OCI-LY3 (cell line): ENCODE results near the gene SLC35F3.

Experiments
- H2AFZ ChIP-seq: fragments of 200-600, 300-600 bp; shearing (Covaris generic); 2 replicates; pipeline ENCODE4 v1.6.0; 2014; ENCODE audit warnings: antibody characterized with exemption, low read depth, low read length
- H3K27ac ChIP-seq: fragments of 200-600, 300-600 bp; sonication (generic); 2 replicates; pipeline ENCODE4 v1.5.1; 2014; ENCODE audit warnings: mild to moderate bottlenecking, low read length, moderate library complexity, mixed read lengths
- H3K27me3 ChIP-seq: fragments of 200-600, 300-600 bp; sonication (generic); 2 replicates; pipeline ENCODE4 v1.6.1; 2014; ENCODE audit warnings: low read depth, low read length, mixed read lengths
- H3K36me3 ChIP-seq: fragments of 200-600, 300-600 bp; sonication (generic); replicated peaks from 2 replicates; pipeline ENCODE3; 2014; ENCODE audit warnings: low read depth, low read length, mixed read lengths
- H3K4me1 ChIP-seq: fragments of 300-600, 200-600 bp; sonication (generic); 2 replicates; pipeline ENCODE4 v1.6.1; 2014; ENCODE audit warnings: low read length, mixed read lengths
- H3K4me2 ChIP-seq: fragments of 200-600, 300-600 bp; sonication (generic); 2 replicates; pipeline ENCODE4 v1.6.1; 2014; ENCODE audit warnings: low read length, mixed read lengths
- H3K4me3 ChIP-seq: fragments of 300-600, 200-600 bp; sonication (generic); 2 replicates; pipeline ENCODE4 v1.5.1; 2014; ENCODE audit warnings: antibody characterized with exemption, mild to moderate bottlenecking, low read length, moderate library complexity
- H3K79me2 ChIP-seq: fragments of 300-600, 200-600 bp; shearing (Covaris generic); 2 replicates; pipeline ENCODE4 v1.6.1; 2014; ENCODE audit warnings: mild to moderate bottlenecking, low read length, mixed read lengths
- H3K9ac ChIP-seq: fragments of 300-600, 200-600 bp; shearing (Covaris generic); 2 replicates; pipeline ENCODE4 v1.6.0; 2014; ENCODE audit warnings: mild to moderate bottlenecking, low read length, moderate library complexity
- H3K9me3 ChIP-seq: fragments of 200-600, 300-600 bp; shearing (Covaris generic); 2 replicates; pipeline ENCODE4 v1.6.1; 2014; ENCODE audit warnings: low read length, mixed read lengths; ENCODE audit not compliant: insufficient read depth
- H4K20me1 ChIP-seq: fragments of 200-600, 300-600 bp; sonication (generic); 2 replicates; pipeline ENCODE4 v1.6.1; 2016; ENCODE audit warnings: low read length, mixed read lengths; ENCODE audit not compliant: insufficient read depth
- EZH2phosphoT487 ChIP-seq: fragments of 200-600 bp; shearing (Covaris generic); IDR thresholded peaks from 2 replicates; pipeline ENCODE4 v1.6.1; 2018; ENCODE audit warnings: antibody characterized with exemption, mixed run types, low read depth
- TF ChIP-seq, protein P1 (sequence below): fragments of 200-600, 300-600 bp; sonication (generic); IDR thresholded peaks from 2 replicates; pipeline ENCODE4 v1.5.1; 2014; ENCODE audit warnings: antibody characterized with exemption, low read length, low read depth

The SLC35F3 gene

DNA sequence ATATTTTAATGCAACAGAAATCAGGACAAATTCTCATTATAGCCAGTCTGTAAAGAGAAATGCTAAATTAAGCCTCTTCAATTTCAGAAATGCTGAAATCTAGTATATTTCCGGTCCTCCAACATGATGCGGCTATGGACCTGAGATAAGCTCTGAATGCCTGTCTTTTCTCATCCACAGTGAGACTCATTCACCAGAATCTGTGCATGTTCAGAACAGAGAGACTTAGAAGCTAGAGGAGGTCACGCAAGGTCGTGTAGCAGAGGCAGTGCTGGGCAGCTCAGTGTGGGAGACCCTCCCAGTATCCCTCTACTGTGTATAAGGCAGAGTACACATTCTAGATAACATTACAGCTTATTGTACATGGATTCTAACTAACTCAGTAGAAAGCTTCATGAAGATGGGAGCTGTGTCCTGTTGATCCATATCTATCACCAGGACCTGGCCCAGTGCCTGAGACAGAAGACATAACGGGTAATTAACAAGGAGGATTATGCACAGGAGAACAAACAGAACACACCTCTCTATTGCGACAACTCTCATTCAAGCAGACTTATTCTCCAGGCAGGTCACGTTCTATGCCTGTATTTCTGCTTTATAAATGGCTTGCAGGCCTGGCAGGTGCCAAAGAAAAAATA is 371.8 kb downstream of the SLC35F3 start:
- no peaks in the 10 kb centered on the region for H3K79me2 ChIP-seq
- peaks cover 27% of the 10 kb centered on the region for H3K27me3 ChIP-seq
- no peak overlapping the region for H3K4me2 ChIP-seq
- no peaks in the 10 kb centered on the region for H3K9me3 ChIP-seq
- no peaks in the 10 kb centered on the region for H3K36me3 ChIP-seq
- H2AFZ ChIP-seq = no peak overlapping the region
- no peaks in the 10 kb centered on the region for H4K20me1 ChIP-seq
- peaks cover 22% of the 10 kb centered on the region for H3K4me1 ChIP-seq
- H3K4me3 ChIP-seq = no peak overlapping the region
- TF ChIP-seq, protein P1, sequence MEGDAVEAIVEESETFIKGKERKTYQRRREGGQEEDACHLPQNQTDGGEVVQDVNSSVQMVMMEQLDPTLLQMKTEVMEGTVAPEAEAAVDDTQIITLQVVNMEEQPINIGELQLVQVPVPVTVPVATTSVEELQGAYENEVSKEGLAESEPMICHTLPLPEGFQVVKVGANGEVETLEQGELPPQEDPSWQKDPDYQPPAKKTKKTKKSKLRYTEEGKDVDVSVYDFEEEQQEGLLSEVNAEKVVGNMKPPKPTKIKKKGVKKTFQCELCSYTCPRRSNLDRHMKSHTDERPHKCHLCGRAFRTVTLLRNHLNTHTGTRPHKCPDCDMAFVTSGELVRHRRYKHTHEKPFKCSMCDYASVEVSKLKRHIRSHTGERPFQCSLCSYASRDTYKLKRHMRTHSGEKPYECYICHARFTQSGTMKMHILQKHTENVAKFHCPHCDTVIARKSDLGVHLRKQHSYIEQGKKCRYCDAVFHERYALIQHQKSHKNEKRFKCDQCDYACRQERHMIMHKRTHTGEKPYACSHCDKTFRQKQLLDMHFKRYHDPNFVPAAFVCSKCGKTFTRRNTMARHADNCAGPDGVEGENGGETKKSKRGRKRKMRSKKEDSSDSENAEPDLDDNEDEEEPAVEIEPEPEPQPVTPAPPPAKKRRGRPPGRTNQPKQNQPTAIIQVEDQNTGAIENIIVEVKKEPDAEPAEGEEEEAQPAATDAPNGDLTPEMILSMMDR = no peak
- no peak for TF ChIP-seq EZH2phosphoT487
- H3K27ac ChIP-seq = no peak overlapping the region
- no peak overlapping the region for H3K9ac ChIP-seq

DNA sequence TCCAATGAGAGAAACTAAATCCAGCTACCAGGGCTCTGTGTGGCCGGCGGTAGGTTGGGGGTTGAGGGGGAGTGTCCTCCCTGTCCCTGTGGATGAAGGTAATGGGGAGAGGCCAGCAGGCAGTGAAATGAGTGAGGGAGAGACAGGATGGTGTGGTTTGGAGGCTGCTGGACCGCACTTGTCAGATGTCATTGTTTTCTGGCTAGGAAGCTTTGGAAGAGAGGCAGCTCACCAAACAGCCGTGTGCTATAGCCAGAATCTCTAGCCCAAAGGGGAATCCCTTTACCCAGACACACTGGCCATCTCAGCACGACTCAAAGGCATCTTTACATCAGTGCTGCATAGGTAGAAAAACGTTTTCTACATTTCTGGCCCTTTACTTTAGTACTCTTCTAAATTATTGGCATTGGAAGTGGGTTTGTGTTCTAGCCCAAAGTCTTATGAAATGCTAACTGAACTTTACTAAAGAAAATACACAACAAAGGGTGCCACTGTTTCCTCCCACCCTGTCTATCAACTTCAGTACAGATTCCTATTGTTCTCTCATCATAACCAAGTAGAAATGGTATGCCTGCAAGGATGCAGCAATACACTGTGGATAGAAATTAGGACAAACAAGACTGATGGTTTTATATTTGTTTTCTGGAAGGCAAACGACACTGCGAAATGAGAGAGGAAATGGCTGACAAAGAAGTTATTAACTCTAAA is 372.8 kb downstream of the SLC35F3 start:
- peaks cover 24% of the 10 kb centered on the region for H3K27me3 ChIP-seq
- H4K20me1 ChIP-seq = no peaks in the 10 kb centered on the region
- no peak overlapping the region for H3K4me2 ChIP-seq
- no peaks in the 10 kb centered on the region for H3K9me3 ChIP-seq
- H3K36me3 ChIP-seq = no peaks in the 10 kb centered on the region
- H3K9ac ChIP-seq = no peak overlapping the region
- H3K4me3 ChIP-seq = no peak overlapping the region
- TF ChIP-seq, protein P1 = no peak
- no peak for TF ChIP-seq EZH2phosphoT487
- H3K4me1 ChIP-seq = peaks cover 13% of the 10 kb centered on the region
- H3K27ac ChIP-seq = no peak overlapping the region
- no peaks in the 10 kb centered on the region for H3K79me2 ChIP-seq
- no peak overlapping the region for H2AFZ ChIP-seq

DNA sequence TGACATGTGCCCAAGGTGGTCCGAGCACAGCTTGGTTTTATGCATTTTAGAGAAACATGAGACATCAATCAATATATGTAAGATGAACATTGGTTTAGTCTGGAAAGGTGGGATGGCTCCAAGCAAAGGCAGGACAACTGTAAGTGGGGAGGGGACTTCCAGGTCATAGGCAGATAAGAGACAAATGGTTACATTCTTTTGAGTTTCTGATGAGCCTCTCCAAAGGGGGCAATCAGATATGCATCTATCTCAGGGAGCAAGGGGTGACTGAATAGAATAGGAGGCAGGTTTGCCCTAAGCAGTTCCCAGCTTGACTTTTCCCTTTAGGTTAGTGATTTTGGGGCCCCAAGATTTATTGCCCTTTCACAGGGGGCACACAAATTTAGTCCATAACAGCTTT is 374.5 kb downstream of the SLC35F3 start:
- Histone ChIP-seq H3K27me3 (peaks cover 7% of the 10 kb centered on the region), H3K36me3 (no peaks in the 10 kb centered on the region), H3K9ac (no peak overlapping the region), H3K79me2 (no peaks in the 10 kb centered on the region), H2AFZ (no peak overlapping the region), H3K9me3 (no peaks in the 10 kb centered on the region), H3K4me2 (no peak overlapping the region), H3K27ac (no peak overlapping the region), H4K20me1 (no peaks in the 10 kb centered on the region), H3K4me3 (no peak overlapping the region), H3K4me1 (peaks cover 9% of the 10 kb centered on the region; the same call in 1 of the 2 replicates)
- TF ChIP-seq EZH2phosphoT487 = no peak
- TF ChIP-seq, protein P1 = no peak

DNA sequence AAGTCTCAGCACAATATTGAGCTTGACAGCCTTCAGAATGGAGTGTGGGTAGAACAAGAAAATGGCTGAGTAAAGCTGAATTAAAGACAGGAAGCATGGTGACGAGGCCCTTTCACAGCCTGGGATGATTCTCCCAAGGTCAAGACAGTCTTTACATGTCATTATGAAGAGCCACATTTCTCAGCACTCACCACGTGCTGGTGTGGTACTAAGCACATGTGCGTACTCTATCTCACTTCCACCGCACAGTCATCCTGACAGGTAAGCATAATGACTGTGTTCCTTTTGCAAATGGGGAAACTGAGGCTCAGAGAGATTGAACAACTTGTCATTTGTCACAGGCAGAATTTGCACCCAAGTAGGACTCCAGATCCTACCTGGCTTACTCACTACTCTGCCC is 376.0 kb downstream of the SLC35F3 start:
- H3K4me2 ChIP-seq = no peak overlapping the region
- H3K4me1 ChIP-seq = peaks cover 9% of the 10 kb centered on the region; the same call in 1 of the 2 replicates
- H3K9ac ChIP-seq = no peak overlapping the region
- no peak overlapping the region for H3K4me3 ChIP-seq
- TF ChIP-seq EZH2phosphoT487 = no peak
- TF ChIP-seq, protein P1 = no peak
- no peaks in the 10 kb centered on the region; the same call in 1 of the 2 replicates for H3K27me3 ChIP-seq
- no peaks in the 10 kb centered on the region for H3K36me3 ChIP-seq
- no peaks in the 10 kb centered on the region for H3K9me3 ChIP-seq
- H4K20me1 ChIP-seq = no peaks in the 10 kb centered on the region
- no peak overlapping the region for H2AFZ ChIP-seq
- no peak overlapping the region for H3K27ac ChIP-seq
- H3K79me2 ChIP-seq = no peaks in the 10 kb centered on the region
